GM12873 (cell line): Measurements from ENCODE around the gene TMEM45B.

Source experiments
- CTCF ChIP-seq: IDR thresholded peaks from 2 replicates; pipeline ENCODE4 v1.5.1; 2012; ENCODE audit warnings: low read depth, mild to moderate bottlenecking, moderate library complexity, low read length, control low read depth; ENCODE audit not compliant: insufficient read depth; ENCODE audit errors: missing control alignments

TMEM45B gene

GRCh38 chr11:129855086-129855485 is 39.4 kb downstream of the TMEM45B start:
- TF ChIP-seq CTCF = no peak

GRCh38 chr11:129856036-129856435 is 40.4 kb downstream of the TMEM45B start:
- no peak for TF ChIP-seq CTCF

DNA sequence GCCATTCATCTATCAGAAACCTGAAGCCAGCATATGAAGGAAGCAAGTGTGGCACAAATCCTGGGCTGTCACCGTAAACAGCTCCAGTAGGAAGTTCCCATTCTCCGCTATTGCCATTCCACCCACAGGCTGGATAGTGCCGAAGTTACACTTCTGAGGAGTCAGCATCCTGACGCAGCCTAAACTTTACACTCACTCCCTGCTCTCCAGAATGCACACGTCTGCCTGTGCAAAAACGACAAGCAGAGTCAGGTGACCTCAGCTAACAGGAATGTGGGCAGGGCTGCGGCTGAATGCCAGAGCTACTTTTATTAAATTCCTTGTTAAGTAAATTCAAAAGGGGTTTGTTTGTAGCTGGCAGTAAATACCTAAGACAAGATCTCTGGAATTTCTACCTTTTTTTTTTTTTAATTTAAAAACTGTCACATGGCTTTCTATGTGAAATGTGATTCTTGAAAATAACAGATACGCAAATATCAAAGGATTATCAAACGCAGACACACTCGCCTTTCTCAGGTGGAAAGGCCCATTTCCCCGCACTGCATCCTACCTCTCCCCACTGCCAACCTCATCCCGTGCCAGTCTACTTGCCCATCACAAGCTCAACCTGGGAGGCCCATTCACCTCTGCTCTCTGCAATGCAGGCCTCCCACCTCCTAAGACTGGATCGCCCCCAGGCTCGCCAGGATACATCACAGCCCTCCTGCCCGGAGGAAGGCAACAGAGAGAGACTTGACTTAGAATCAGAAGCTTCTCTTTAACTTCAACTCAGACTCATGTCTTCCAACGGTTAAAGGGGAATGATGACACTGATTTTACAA is 46.3 kb downstream of the TMEM45B start:
- no peak for TF ChIP-seq CTCF

- no peak for TF ChIP-seq CTCF
Measured at GRCh38 chr11:129864811-129865210, 49.2 kb downstream of the TMEM45B start.

DNA sequence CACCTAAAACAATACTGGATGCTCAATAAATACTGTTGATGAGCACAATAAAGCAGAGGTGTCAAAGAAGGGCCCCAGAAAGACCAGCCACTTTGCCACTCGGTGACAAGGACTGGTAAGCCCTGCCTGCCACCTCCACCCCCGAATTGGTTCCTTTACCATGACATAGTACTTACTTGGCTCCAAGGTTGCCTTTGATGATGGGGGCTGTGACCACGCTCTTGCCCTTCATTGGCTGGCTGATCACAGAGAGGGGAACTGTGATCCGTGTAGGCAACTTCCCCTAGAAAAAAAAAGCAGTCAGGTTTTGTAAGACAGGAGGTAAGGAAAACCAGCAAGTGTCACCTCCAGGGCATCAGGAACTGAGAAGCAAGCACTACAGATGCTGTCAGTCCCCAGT is 50.1 kb downstream of the TMEM45B start:
- TF ChIP-seq CTCF = no peak

GRCh38 chr11:129866311-129866710 is 50.7 kb downstream of the TMEM45B start:
- TF ChIP-seq CTCF = no peak

GRCh38 chr11:129871914-129872313 is 56.3 kb downstream of the TMEM45B start:
- TF ChIP-seq CTCF = no peak
